GM19035 (cell line): Measurements from ENCODE around the gene SUPT20HL1.
"Not testable (repeated sequence)": the region's sequence is repeated elsewhere in the genome, so short reads cannot be mapped to it uniquely, and the experiment has no call there.

Source experiments
- ATAC-seq: cut with Tn5 transposase; IDR thresholded peaks from one replicate; pipeline ENCODE4 v1.9.1; 2021; ENCODE audit not compliant: unreplicated experiment

Gene SUPT20HL1

GRCh38 chrX:24360272-24360671 lies at the start of gene SUPT20HL1:
TSS of gene SUPT20HL1 (plus strand) at chrX:24360639. CDS start at chrX:24362761, 2,122 bp downstream.
- no peak for ATAC-seq

DNA sequence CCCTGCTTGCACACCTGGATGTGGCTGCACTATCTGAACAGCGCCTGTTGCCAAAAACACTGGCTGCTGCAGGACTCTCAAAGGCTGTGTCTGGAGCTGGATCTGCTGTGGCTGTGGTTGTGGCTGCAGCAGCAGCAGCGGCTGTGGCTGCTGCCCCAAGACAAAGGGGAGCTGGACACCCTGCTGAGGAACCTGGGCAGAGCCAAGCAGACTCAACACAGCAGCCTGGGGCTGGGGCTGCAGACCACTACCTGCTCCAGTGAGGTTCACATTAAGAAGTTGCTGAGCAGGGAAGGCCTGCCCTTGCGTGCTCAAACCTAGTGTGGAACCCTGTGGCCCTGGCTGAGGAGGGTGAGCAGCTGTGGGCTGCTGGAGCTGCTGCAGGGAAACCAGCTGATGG lies 49.5 kb upstream of the SUPT20HL1 start:
- not testable (repeated sequence) for ATAC-seq

DNA sequence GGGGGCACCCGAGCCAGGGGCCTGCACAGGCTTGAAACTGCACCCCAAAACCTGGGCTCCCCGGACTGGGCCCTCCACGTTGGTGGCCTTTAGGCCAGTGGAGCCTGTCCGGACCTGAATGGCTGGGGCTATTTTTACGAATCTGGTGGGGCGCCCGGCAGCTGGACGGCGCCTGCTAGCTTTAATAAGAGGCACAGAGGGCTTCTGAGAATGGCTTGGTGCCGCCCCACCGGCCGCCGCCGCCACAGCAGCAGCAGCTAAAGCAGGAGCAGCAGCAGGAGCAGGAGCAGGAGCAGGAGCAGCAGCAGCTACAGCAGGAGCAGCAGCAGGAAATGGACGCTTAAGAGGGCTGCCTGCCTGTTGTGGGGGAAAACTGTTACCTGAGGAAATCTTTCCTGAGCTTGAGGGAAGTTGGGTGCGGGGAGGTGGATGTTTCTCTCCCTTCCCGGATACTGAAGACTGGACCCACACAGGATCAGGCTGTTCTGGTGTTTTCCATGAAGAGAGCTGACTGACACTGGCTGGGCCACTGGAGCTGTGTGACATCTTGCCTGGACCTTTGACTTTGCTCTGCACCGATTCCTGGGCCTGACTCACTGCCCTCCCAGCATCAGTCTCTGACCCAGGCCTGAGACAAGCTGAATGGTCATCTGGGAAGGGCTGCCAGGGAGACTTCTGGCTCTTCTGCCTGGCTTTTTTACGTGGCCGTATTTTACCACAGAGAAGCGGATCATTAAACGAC lies 48.8 kb upstream of the SUPT20HL1 start:
- ATAC-seq: not testable (repeated sequence)

- not testable (repeated sequence) for ATAC-seq
Observed at GRCh38 chrX:24312249-24312607, 48.2 kb upstream of the SUPT20HL1 start.

DNA sequence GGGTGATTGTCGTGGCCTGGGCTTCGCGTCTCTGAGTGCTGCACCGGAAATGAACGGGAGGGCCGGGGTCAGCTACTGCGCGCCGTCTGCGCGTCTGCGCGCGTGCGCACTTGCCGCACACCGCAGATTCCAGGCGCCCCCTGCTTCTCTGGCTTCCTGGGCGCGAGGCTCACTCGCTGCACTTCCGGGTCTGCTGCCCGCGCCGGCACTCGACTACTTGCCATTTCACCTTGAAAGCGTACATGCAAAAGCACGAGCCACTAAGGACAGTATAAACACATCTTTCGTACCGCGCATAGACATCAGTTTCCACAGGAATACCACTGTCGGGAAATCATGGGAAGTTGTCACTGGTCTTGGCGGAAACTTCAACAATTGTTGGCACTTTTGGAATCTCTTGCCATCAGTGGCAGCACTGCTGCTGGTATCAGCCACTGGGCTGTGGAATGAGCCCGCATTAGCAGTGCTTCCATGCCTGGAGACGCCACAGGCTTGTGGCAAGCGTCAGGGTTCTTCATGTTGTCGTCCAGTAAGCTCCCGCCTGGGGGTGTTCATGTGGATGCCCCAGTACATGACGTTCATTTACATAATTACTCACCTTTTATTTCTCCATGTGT lies 46.3 kb upstream of the SUPT20HL1 start, which contains the start of gene SUPT20HL2:
SUPT20HL2 (minus strand) TSS at position 51 of the 617 bp plus-strand sequence. CDS start 754 bp downstream, outside the sequence.
- ATAC-seq: no peak

DNA sequence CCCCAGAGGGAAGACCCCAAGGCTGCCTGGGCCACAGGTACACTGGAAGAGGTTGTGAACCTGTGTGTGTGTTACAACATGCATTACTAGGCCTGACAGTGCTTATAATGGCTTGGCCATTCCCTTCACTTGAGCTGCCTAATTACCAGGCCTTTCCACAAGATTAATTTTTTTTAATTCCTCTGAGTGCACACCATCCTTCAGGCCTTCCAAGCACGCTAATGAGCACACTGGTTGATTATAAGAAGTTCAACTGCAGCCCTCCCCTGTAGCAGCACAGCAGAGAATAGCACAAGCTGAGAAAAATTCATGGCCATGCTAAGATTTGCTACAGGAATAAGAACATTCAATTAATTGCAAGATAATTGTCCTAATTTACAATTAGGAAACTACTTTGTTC lies 44.3 kb upstream of the SUPT20HL1 start:
- no peak for ATAC-seq

DNA sequence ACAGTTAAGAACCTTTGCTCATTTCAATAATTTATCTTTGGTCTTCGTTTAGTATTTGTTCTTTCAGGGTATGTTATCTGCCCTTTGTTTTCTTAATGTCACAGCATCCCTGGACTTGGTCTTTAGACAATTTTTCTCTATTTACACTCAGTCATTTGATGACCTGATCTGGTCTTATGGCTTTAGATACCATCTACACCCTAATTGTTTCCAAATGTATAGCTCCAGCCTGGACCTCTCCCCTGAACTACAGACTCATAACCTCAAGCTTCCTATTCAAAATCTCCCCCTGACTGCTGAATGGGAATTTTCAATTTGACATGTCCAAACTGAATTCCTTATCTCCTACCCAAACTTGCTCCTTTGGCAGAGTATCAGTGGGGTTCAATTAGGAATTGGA lies 42.9 kb upstream of the SUPT20HL1 start:
- no peak for ATAC-seq

- ATAC-seq: no peak
Observed at GRCh38 chrX:24321741-24322395, 38.6 kb upstream of the SUPT20HL1 start.

DNA sequence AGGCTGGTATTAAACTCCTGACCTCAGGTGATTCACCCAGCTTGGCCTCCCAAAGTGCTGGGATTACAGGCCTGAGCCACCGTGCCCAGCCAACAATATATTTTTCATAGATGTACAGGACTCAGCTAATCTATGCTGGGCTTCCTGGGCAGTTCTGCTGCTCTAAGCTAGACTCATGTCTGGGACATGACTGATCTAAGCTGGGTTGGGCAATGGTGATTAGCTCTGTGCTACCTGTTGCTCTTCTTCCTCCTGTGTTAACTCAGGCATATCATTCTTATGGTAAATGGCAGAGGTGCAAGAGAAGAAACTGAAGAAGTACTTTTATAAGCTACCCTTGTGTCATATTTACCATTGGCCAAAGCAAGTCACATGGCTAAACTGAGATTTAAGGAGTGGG lies 35.2 kb upstream of the SUPT20HL1 start:
- ATAC-seq: no peak

GRCh38 chrX:24332878-24333277 lies 27.6 kb upstream of the SUPT20HL1 start:
- no peak for ATAC-seq

DNA sequence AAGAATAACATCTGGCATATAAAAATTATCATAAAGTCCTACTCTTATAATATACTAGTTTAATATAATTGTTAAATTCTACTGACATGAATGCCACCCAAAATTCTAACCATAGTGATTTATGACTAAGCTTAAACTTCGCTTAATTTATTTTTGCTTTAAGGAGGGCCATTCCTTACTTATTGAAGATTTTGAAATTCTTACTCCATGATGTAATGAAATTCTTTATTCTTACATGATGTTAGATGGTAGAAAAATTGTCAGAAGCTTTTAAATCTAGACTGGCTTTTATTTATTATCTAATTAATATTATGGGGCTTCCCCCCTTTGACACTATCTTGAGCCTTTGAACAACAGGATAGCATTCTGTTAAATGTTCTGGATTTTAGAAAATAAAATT lies 27.1 kb upstream of the SUPT20HL1 start:
- no peak for ATAC-seq

GRCh38 chrX:24334461-24334860 lies 26.0 kb upstream of the SUPT20HL1 start:
- no peak for ATAC-seq

DNA sequence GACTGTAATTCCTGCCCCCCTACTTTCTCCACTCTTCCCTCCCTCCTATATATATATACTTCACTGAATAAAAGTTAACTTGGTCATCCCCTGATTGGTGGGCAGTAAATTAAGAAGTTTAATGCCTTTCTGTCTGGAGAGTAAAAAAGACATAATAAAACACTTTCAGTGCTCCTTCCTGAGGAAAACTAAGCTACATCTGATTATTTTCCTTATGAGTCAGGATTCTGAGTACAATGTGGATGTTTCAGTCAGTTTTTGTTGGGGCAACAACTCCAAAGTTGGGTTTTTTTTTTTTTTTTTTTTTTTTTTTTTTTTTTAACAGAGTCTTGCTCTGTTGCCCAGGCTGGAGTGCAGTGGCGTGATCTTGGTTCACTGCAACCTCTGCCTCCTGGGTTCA lies 24.6 kb upstream of the SUPT20HL1 start:
- ATAC-seq: no peak

GRCh38 chrX:24339911-24340310 lies 20.5 kb upstream of the SUPT20HL1 start:
- no peak for ATAC-seq

GRCh38 chrX:24340501-24340900 lies 19.9 kb upstream of the SUPT20HL1 start:
- ATAC-seq: no peak

- no peak for ATAC-seq
Observed at GRCh38 chrX:24341795-24342194, 18.6 kb upstream of the SUPT20HL1 start.

DNA sequence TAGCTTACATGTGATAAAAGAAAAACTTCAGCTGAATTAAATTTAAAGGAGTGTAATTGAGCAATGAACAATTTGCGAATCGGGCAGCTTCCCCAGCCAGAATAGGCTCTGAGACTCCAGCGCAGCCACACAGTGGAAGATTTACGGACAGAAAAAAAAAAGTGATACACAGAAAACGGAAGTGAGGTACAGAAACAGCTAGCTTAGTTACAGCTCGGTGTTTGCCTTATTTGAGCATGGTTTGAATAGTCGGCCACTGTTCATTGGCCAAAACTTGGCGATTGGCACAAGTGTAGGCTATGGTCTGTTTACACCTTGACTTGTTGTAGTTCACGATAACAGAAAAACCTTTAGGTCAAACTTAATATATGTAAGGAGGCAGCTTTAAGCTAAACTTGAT lies 16.7 kb upstream of the SUPT20HL1 start:
- ATAC-seq: no peak

- no peak for ATAC-seq
Observed at GRCh38 chrX:24347881-24348280, 12.6 kb upstream of the SUPT20HL1 start.

DNA sequence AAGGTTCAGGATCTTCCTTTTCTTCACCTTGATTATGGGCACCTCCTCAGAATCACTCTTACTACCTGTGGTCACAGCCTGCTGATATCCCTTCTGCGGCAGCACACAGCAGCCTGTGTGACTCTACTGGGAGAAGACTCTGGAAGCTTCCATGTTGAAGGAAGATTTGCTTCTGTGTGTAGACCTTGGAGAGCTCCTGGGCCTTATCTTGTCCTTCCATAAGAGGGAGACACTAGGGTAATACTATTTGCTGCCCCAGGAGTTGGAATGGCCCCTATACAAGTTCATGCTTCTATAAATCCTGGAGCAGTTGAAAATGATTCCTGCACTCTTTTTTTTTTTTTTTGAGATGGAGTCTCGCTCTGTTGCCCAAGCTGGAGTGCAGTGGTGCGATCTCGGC lies 10.2 kb upstream of the SUPT20HL1 start:
- no peak for ATAC-seq

DNA sequence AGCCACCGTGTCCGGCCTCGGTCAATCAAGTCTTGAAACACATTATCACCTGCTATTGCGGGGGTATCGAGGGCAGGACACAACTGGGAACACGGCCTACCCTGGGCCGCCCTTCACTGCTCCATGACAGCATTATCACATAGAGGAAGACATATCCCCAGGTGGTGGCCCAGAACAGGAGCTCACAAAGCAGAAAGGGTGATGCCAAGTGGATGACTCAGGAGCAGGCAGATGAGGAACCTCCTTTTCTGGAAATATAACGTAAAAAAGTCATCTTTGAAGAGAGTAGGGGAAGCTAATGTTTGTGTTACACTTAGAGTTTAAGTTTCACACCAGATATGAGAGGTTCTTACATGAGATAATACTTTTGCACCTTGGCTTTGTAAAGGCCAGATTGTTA lies 5.3 kb upstream of the SUPT20HL1 start:
- no peak for ATAC-seq

DNA sequence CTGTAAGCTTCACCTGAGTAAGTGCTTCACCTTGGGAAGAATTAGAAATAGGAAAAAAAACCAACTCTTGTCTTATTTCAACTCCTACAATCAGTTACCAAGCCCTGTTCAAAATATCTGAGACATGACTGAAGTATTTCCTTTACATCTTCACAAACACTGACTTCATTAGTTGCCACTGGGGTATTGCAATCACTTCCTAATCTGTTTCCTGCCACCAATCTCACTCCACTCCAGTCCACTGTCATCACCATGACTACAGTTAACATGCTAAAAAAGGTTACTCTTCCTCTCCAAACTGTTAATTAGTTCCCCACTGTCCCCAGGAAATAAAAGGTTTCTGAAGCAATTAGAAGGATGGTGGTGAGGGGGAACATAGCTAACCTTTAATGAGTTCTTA lies 3.3 kb upstream of the SUPT20HL1 start:
- no peak for ATAC-seq

DNA sequence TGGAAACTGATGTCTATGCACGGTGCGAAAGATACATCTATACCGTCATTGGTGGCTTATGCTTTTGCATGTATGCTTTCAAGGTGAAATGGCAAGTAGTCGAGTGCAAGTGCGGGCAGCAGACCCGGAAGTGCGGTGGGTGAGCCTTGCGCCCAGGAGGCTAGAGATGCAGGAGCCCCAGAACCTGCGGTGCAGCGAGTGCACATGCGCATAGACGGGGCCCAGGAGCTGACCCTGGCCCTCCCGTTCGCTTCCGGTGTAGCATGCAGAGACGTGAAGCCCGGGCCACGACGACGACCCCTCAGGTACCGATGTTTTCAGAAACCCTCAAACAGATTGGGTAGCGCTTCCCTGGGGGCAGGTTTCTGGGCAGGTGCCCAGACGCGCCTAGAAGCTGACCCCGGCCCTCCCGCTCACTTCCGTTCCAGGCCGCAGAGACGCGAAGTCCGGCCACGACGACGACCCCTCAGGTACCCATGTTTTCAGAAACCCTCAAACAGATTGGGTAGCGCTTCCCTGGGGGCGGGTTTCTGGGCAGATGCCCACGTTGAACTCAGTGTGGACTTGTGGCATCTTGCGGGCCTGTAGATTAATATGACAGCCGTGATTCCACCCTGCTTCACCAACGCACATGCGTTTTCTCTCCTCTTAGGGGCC lies 1.8 kb downstream of the SUPT20HL1 start:
- not testable (repeated sequence) for ATAC-seq
